NK-92 (cell line): Measurements from ENCODE around the gene NUBP1.
"Not testable (repeated sequence)": the region's sequence is repeated elsewhere in the genome, so short reads cannot be mapped to it uniquely, and the experiment has no call there.

Source experiments
- DNase-seq: peaks from one replicate; lab custom pipeline; 2025; ENCODE audit not compliant: unreplicated experiment; lab: John Stamatoyannopoulos, UW

The NUBP1 gene

GRCh38 chr16:10743610-10744369 lies at the start of gene NUBP1:
Gene NUBP1, plus strand, starts transcription at chr16:10743842. Its CDS starts 22 bp downstream, at chr16:10743864.
- DNase-seq: peak; percentile 97

GRCh38 chr16:10693889-10694288 lies 49.8 kb upstream of the NUBP1 start:
- no peak for DNase-seq

GRCh38 chr16:10694306-10694705 lies 49.3 kb upstream of the NUBP1 start:
- DNase-seq: no peak

GRCh38 chr16:10694830-10695229 lies 48.8 kb upstream of the NUBP1 start, which contains the start of gene TEKT5:
Gene TEKT5, minus strand, starts transcription at chr16:10694930. Its CDS starts 57 bp downstream, at chr16:10694873.
- no peak for DNase-seq

- DNase-seq: no peak
Observed at GRCh38 chr16:10699756-10700155, 43.9 kb upstream of the NUBP1 start.

- no peak for DNase-seq
Observed at GRCh38 chr16:10708969-10709368, 34.7 kb upstream of the NUBP1 start.

GRCh38 chr16:10728003-10728887 lies 15.4 kb upstream of the NUBP1 start:
- DNase-seq: no peak

GRCh38 chr16:10729104-10730048 lies 14.3 kb upstream of the NUBP1 start:
- no peak for DNase-seq

GRCh38 chr16:10731790-10732189 lies 11.9 kb upstream of the NUBP1 start:
- no peak for DNase-seq

- no peak for DNase-seq
Observed at GRCh38 chr16:10737068-10737625, 6.5 kb upstream of the NUBP1 start.

- DNase-seq: no peak
Observed at GRCh38 chr16:10738231-10739077, 5.2 kb upstream of the NUBP1 start.

GRCh38 chr16:10740000-10740844 lies 3.4 kb upstream of the NUBP1 start:
- no peak for DNase-seq

GRCh38 chr16:10740845-10741208 lies 2.8 kb upstream of the NUBP1 start:
- DNase-seq: no peak

- DNase-seq: not testable (repeated sequence)
Observed at GRCh38 chr16:10741249-10741648, 2.4 kb upstream of the NUBP1 start.

GRCh38 chr16:10741844-10742243 lies 1.8 kb upstream of the NUBP1 start:
- DNase-seq: no peak

- no peak for DNase-seq
Observed at GRCh38 chr16:10743227-10743609, 424 bp upstream of the NUBP1 start.

GRCh38 chr16:10744370-10745030 lies 858 bp downstream of the NUBP1 start:
- no peak for DNase-seq

- DNase-seq: no peak
Observed at GRCh38 chr16:10745841-10746240, 2.2 kb downstream of the NUBP1 start.
